ENCODE results near the gene LMNTD2.
A peak's percentile ranks its signal among the peaks of the same experiment; 100 is the strongest.

LMNTD2 gene

GRCh38 chr11:597166-597725 lies 36.7 kb upstream of the LMNTD2 start:
- Histone ChIP-seq H3K9ac (ENCODE audit: low read depth, low read length) (no peak overlapping the region), H3K36me3 (ENCODE audit: insufficient read depth, low read length) (peaks cover 82% of the 10 kb centered on the region), H3K4me1 (ENCODE audit: control insufficient read depth, insufficient read depth, low read length) (peaks cover 3% of the 10 kb centered on the region)

DNA sequence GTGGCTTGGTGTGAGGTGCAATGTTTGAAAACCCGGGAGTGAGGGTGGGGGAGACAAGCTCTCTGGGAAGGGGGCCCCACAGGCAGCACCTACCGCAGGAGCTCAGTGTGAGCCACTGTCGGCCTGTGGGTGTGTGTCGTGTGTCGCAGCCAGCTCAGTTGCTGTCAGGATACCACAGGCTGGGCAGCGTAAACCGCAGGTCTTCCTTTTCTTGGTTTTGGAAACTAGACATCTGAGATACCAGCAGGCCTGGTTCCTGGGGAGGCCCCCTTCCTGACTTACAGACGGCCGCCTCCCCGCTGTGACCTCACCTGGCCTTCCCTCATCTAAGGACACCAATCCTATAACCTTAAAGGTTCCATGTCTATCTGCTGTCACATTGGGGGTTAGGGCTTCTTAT lies 35.8 kb upstream of the LMNTD2 start:
- no peak overlapping the region for H3K4me3 ChIP-seq (ENCODE audit: low read length)
- peaks cover 3% of the 10 kb centered on the region for H3K4me1 ChIP-seq (ENCODE audit: control insufficient read depth, insufficient read depth, low read length)
- H3K36me3 ChIP-seq (ENCODE audit: insufficient read depth, low read length) = peaks cover 79% of the 10 kb centered on the region
- no peaks in the 10 kb centered on the region for H3K9me3 ChIP-seq (replicated peaks; ENCODE audit: low read length)
- no peaks in the 10 kb centered on the region for H3K27me3 ChIP-seq (ENCODE audit: control insufficient read depth, insufficient read depth, low read length)
- H3K9ac ChIP-seq (ENCODE audit: low read depth, low read length) = no peak overlapping the region
- no peak overlapping the region for H3K4me2 ChIP-seq (ENCODE audit: low read length)

More at GRCh38 chr11:597166-597725, 36.7 kb upstream of the LMNTD2 start:
- no peaks in the 10 kb centered on the region for H3K9me3 ChIP-seq (replicated peaks; ENCODE audit: low read length)
- H3K4me3 ChIP-seq (ENCODE audit: low read length) = no peak overlapping the region
- no peaks in the 10 kb centered on the region for H3K27me3 ChIP-seq (ENCODE audit: control insufficient read depth, insufficient read depth, low read length)
- H3K4me2 ChIP-seq (ENCODE audit: low read length) = no peak overlapping the region

DNA sequence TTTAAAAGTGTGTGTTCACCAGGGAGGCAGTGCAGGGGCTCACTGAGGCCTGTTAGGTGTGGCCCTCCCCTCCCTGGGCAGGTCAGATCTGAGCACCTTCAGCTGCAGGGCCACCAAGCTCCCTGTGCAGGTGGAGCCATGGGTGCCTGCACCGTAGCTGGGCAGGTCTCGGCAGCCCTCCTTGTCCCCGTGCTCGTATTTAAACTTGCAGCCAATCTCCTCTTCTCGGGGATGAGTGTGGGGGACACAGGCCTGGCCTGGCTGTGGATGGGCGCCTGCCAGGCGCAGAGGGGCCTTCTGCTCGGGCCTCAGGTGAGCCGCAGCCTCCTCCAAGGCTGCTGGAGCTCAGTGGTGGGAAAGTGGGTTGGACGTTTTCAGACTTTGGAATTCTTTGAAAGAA lies 34.9 kb upstream of the LMNTD2 start:
- Histone ChIP-seq H3K4me3 (ENCODE audit: low read length) (no peak overlapping the region), H3K9me3 (replicated peaks; ENCODE audit: low read length) (no peaks in the 10 kb centered on the region), H3K9ac (ENCODE audit: low read depth, low read length) (no peak overlapping the region), H3K27me3 (ENCODE audit: control insufficient read depth, insufficient read depth, low read length) (no peaks in the 10 kb centered on the region), H3K4me2 (ENCODE audit: low read length) (no peak overlapping the region), H3K36me3 (ENCODE audit: insufficient read depth, low read length) (peaks cover 80% of the 10 kb centered on the region), H3K4me1 (ENCODE audit: control insufficient read depth, insufficient read depth, low read length) (peaks cover 3% of the 10 kb centered on the region)

DNA sequence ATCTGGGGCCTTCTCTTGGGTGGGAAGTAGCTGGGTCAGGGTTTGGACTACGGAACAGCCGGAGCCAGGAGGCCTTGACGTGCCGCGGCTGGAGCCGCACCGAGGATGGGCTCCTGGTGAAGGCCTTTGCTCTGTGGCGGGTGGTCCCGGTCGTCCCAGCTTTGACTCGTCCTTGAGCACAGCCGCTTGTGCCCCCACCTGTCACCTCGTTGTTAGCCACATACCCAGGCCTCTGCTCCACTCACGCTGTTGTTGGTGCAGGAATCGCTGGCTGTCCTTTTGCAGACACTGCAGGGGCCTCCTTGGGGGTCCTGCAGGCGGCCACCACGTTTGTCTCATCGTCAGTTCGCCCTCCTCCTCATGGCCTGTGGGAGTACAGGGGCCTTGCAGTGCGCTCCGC lies 32.8 kb upstream of the LMNTD2 start:
- H3K36me3 ChIP-seq (ENCODE audit: insufficient read depth, low read length) = peaks cover 86% of the 10 kb centered on the region
- no peaks in the 10 kb centered on the region for H3K27me3 ChIP-seq (ENCODE audit: control insufficient read depth, insufficient read depth, low read length)
- no peak overlapping the region for H3K4me2 ChIP-seq (ENCODE audit: low read length)
- H3K4me1 ChIP-seq (ENCODE audit: control insufficient read depth, insufficient read depth, low read length) = peaks cover 3% of the 10 kb centered on the region
- no peaks in the 10 kb centered on the region for H3K9me3 ChIP-seq (replicated peaks; ENCODE audit: low read length)
- H3K9ac ChIP-seq (ENCODE audit: low read depth, low read length) = no peak overlapping the region
- no peak overlapping the region for H3K4me3 ChIP-seq (ENCODE audit: low read length)

GRCh38 chr11:592918-593317 lies 32.4 kb upstream of the LMNTD2 start:
- Histone ChIP-seq H3K9ac (ENCODE audit: low read depth, low read length) (no peak overlapping the region), H3K27me3 (ENCODE audit: control insufficient read depth, insufficient read depth, low read length) (no peaks in the 10 kb centered on the region), H3K36me3 (ENCODE audit: insufficient read depth, low read length) (peaks cover 82% of the 10 kb centered on the region)

GRCh38 chr11:592501-592900 lies 32.0 kb upstream of the LMNTD2 start:
- Histone ChIP-seq H3K27me3 (ENCODE audit: control insufficient read depth, insufficient read depth, low read length) (no peaks in the 10 kb centered on the region), H3K9me3 (replicated peaks; ENCODE audit: low read length) (no peaks in the 10 kb centered on the region), H3K36me3 (ENCODE audit: insufficient read depth, low read length) (peaks cover 80% of the 10 kb centered on the region), H3K9ac (ENCODE audit: low read depth, low read length) (no peak overlapping the region), H3K4me3 (ENCODE audit: low read length) (no peak overlapping the region), H3K4me1 (ENCODE audit: control insufficient read depth, insufficient read depth, low read length) (peaks cover 11% of the 10 kb centered on the region), H3K4me2 (ENCODE audit: low read length) (no peak overlapping the region)

More at GRCh38 chr11:592918-593317, 32.4 kb upstream of the LMNTD2 start:
- Histone ChIP-seq H3K4me1 (ENCODE audit: control insufficient read depth, insufficient read depth, low read length) (peaks cover 7% of the 10 kb centered on the region), H3K4me2 (ENCODE audit: low read length) (no peak overlapping the region), H3K9me3 (replicated peaks; ENCODE audit: low read length) (no peaks in the 10 kb centered on the region), H3K4me3 (ENCODE audit: low read length) (no peak overlapping the region)

GRCh38 chr11:590997-591396 lies 30.5 kb upstream of the LMNTD2 start:
- Histone ChIP-seq H3K9ac (ENCODE audit: low read depth, low read length) (no peak overlapping the region), H3K27me3 (ENCODE audit: control insufficient read depth, insufficient read depth, low read length) (no peaks in the 10 kb centered on the region), H3K4me1 (ENCODE audit: control insufficient read depth, insufficient read depth, low read length) (peaks cover 16% of the 10 kb centered on the region), H3K36me3 (ENCODE audit: insufficient read depth, low read length) (peaks cover 79% of the 10 kb centered on the region), H3K4me2 (ENCODE audit: low read length) (no peak overlapping the region), H3K4me3 (ENCODE audit: low read length) (no peak overlapping the region), H3K9me3 (replicated peaks; ENCODE audit: low read length) (no peaks in the 10 kb centered on the region)

- no peaks in the 10 kb centered on the region for H3K27me3 ChIP-seq (ENCODE audit: control insufficient read depth, insufficient read depth, low read length)
- H3K4me2 ChIP-seq (ENCODE audit: low read length) = no peak overlapping the region
- H3K9ac ChIP-seq (ENCODE audit: low read depth, low read length) = no peak overlapping the region
- H3K9me3 ChIP-seq (replicated peaks; ENCODE audit: low read length) = no peaks in the 10 kb centered on the region
- peaks cover 72% of the 10 kb centered on the region for H3K36me3 ChIP-seq (ENCODE audit: insufficient read depth, low read length)
- peaks cover 16% of the 10 kb centered on the region for H3K4me1 ChIP-seq (ENCODE audit: control insufficient read depth, insufficient read depth, low read length)
- no peak overlapping the region for H3K4me3 ChIP-seq (ENCODE audit: low read length)
These were observed 29.3 kb upstream of the LMNTD2 start for GRCh38 chr11:589798-590197.

DNA sequence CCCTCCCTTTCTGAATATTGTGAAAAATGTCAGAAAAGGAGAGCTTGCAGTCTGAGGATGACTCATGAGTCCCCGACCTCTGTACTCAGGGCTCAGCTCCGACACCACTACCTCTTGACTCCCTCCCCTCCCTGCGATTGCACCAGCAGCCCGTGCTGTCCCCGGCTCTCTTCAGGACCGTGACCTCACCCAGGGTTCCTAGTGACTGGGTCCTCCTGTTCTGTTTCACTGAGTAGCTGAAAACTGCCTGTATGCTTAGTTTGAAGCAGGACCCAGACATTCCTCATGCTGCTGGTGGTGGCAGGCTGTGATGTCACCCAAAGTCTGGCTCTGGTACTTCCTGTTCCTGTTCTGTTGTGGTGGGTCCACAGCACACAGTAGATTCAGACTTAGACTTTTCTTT lies 27.4 kb upstream of the LMNTD2 start:
- no peak overlapping the region for H3K4me3 ChIP-seq (ENCODE audit: low read length)
- no peaks in the 10 kb centered on the region for H3K27me3 ChIP-seq (ENCODE audit: control insufficient read depth, insufficient read depth, low read length)
- peaks cover 13% of the 10 kb centered on the region for H3K4me1 ChIP-seq (ENCODE audit: control insufficient read depth, insufficient read depth, low read length)
- peak overlapping the region; percentile 51 for H3K4me2 ChIP-seq (ENCODE audit: low read length)
- H3K9ac ChIP-seq (ENCODE audit: low read depth, low read length) = no peak overlapping the region
- peaks cover 65% of the 10 kb centered on the region for H3K36me3 ChIP-seq (ENCODE audit: insufficient read depth, low read length)
- no peaks in the 10 kb centered on the region for H3K9me3 ChIP-seq (replicated peaks; ENCODE audit: low read length)

DNA sequence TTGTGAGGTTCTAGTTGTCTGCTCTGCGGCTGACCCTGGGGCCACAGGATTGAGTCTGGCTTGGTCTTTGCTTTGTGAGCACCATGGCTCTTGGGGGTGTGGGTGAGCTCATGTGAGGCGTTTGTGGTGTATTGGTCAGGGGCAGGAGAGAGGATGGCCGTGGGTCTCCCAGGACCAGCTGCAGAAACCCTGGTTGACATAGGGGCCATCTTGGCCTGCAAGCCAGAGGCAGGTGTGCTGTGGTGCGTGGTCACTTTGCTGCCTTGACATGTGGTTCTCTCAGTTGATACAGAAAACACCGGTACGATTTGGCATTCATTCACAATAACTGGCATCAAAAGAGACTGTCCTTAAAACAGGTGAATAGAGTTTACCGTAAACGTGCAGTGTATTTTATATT lies 27.0 kb upstream of the LMNTD2 start:
- Histone ChIP-seq H3K36me3 (ENCODE audit: insufficient read depth, low read length) (peaks cover 60% of the 10 kb centered on the region), H3K4me1 (ENCODE audit: control insufficient read depth, insufficient read depth, low read length) (peaks cover 13% of the 10 kb centered on the region), H3K9me3 (replicated peaks; ENCODE audit: low read length) (no peaks in the 10 kb centered on the region), H3K27me3 (ENCODE audit: control insufficient read depth, insufficient read depth, low read length) (no peaks in the 10 kb centered on the region), H3K4me2 (ENCODE audit: low read length) (peak overlapping the region; percentile 51), H3K9ac (ENCODE audit: low read depth, low read length) (no peak overlapping the region), H3K4me3 (ENCODE audit: low read length) (no peak overlapping the region)

DNA sequence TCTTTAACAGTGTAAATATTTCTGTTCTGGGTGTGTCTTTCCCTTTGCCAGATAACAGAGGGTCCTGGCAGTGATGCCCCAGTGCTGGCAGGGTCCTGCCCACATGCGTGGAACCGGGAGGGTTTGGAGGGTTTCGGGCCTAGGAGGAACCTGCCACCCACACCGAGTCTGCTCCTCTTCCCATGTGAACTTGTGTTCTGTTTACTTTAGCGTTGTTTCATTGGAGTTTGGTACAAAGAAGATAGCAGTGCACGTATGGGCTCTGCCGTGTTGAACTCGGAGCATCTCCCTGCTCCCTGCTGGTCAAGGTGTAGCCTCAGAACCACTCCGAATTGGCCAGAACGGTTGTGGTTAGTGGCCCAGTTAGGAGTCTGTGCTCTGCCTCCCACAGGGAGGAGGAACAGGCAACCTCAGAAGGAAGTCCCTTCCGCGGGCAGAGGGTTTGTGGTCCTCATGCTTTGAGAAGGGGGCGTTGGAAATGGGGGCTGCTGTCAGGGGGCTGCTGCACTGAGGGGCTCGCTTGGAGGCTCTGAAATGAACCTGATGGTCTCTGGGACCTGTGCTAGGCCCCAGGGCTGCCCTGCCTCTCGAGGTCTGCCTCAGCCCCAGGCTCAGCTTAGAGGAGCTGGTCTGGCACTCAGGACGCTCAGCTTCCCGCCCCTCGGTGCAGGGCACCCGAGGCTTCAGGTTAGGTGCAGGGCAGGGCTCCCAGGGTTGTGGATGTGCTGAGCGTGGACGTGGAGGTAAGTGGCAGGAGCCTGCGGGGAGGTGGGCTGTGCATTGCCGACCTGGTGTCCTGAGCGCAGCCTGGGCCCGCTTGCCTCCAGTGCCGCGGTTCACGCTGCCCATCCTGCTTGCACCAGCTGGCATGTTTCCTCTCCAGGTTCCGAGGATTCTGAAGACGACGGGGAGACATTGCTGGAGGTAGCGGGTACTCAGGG lies 26.1 kb upstream of the LMNTD2 start:
- H3K9ac ChIP-seq (ENCODE audit: low read depth, low read length) = no peak overlapping the region
- H3K27me3 ChIP-seq (ENCODE audit: control insufficient read depth, insufficient read depth, low read length) = no peaks in the 10 kb centered on the region
- no peaks in the 10 kb centered on the region for H3K9me3 ChIP-seq (replicated peaks; ENCODE audit: low read length)
- peaks cover 13% of the 10 kb centered on the region for H3K4me1 ChIP-seq (ENCODE audit: control insufficient read depth, insufficient read depth, low read length)
- peaks cover 54% of the 10 kb centered on the region for H3K36me3 ChIP-seq (ENCODE audit: insufficient read depth, low read length)
- H3K4me3 ChIP-seq (ENCODE audit: low read length) = no peak overlapping the region
- no peak overlapping the region for H3K4me2 ChIP-seq (ENCODE audit: low read length)

Data from skeletal muscle satellite cell (primary cell).